Measurements from ENCODE around the gene KRTAP5-7. TPM values are rescaled to one million over a fixed set of nuclear protein-coding genes. Genes with fewer than 3 reads are reported as not detected.

KRTAP5-7 gene
- total RNA-seq, 4 donors from 2014 or later = 0.38 TPM; not detected in 3

- no peaks in the 10 kb centered on the region for H3K9me3 ChIP-seq
- no peak for TF ChIP-seq POLR2A (IDR thresholded peaks at IDR 0.05)
- no peak for TF ChIP-seq CTCF (IDR thresholded peaks at IDR 0.05)
- no peak for DNase-seq
- peaks cover 0 to 6% (median 0%) of the 10 kb centered on the region in 4 donors for H3K27me3 ChIP-seq
- intact Hi-C loops (cut with DNase I) = no loop called here
- no peaks in the 10 kb centered on the region for H3K36me3 ChIP-seq
- H3K4me3 ChIP-seq = no peak overlapping the region
- no peak overlapping the region for H3K27ac ChIP-seq
- 82 to 86% methylated on average over 1 to 5 of the region's 11 CpGs for WGBS, 2 donors
- H3K4me1 ChIP-seq = no peaks in the 10 kb centered on the region
Observed at GRCh38 chr11:71555508-71555907, 28.4 kb downstream of the KRTAP5-7 start.

GRCh38 chr11:71556018-71556417 lies 29.0 kb downstream of the KRTAP5-7 start:
- 85 to 91% methylated on average over 4 of the region's 4 CpGs for WGBS, 2 donors
- intact Hi-C loops (cut with DNase I) = no loop called here
- peaks cover 0 to 6% (median 0%) of the 10 kb centered on the region in 4 donors for H3K27me3 ChIP-seq
- no peaks in the 10 kb centered on the region for H3K36me3 ChIP-seq
- no peaks in the 10 kb centered on the region for H3K9me3 ChIP-seq
- no peak for DNase-seq
- H3K4me3 ChIP-seq = no peak overlapping the region
- no peak for TF ChIP-seq CTCF (IDR thresholded peaks at IDR 0.05)
- TF ChIP-seq POLR2A (IDR thresholded peaks at IDR 0.05) = no peak
- H3K27ac ChIP-seq = no peak overlapping the region
- H3K4me1 ChIP-seq = no peaks in the 10 kb centered on the region

GRCh38 chr11:71557257-71557656 lies 30.2 kb downstream of the KRTAP5-7 start:
- Histone ChIP-seq H3K4me1 (no peaks in the 10 kb centered on the region), H3K9me3 (no peaks in the 10 kb centered on the region)
- TF ChIP-seq CTCF (IDR thresholded peaks at IDR 0.05) (no peak), POLR2A (IDR thresholded peaks at IDR 0.05) (no peak)

DNA sequence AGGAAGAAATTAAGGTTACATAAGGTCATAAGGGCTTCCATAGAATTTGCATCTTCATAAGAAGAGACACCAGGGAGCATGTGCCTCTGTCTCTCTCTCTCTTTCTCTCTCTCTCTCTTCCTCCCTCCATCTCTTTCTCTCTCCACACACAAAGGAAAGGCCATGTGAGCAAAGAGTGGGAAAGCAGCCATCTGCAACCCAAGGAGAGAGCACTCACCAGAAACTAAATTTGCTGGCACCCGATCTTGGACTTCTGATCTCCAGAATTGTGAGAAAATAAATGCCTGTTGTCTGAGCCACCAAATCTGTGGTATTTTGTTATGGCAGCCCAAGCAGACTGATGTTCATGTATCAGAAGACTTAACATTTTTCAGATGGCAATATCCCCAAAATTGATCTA lies 31.9 kb downstream of the KRTAP5-7 start:
- WGBS, 2 donors = 81 to 100% methylated on average over 1 of the region's 1 CpG
- intact Hi-C loops (cut with DNase I) = no loop called here
- no peaks in the 10 kb centered on the region for H3K9me3 ChIP-seq

More at GRCh38 chr11:71557257-71557656, 30.2 kb downstream of the KRTAP5-7 start:
- no peak for DNase-seq
- H3K4me3 ChIP-seq = no peak overlapping the region
- peaks cover 0 to 6% (median 0%) of the 10 kb centered on the region in 4 donors for H3K27me3 ChIP-seq
- H3K36me3 ChIP-seq = no peaks in the 10 kb centered on the region
- no peak overlapping the region for H3K27ac ChIP-seq
- intact Hi-C loops (cut with DNase I) = no loop called here

GRCh38 chr11:71562120-71562519 lies 35.1 kb downstream of the KRTAP5-7 start:
- intact Hi-C loops (cut with DNase I) = no loop called here
- Histone ChIP-seq H3K4me1 (no peaks in the 10 kb centered on the region), H3K4me3 (no peak overlapping the region), H3K27ac (no peak overlapping the region), H3K36me3 (no peaks in the 10 kb centered on the region), H3K9me3 (no peaks in the 10 kb centered on the region), H3K27me3 (peaks cover 0 to 40% (median 0%) of the 10 kb centered on the region in 4 donors)
- no peak for DNase-seq
- TF ChIP-seq POLR2A (IDR thresholded peaks at IDR 0.05) (no peak), CTCF (IDR thresholded peaks at IDR 0.05) (no peak)

More for the DNA sequence above, 31.9 kb downstream of the KRTAP5-7 start:
- DNase-seq = no peak
- no peaks in the 10 kb centered on the region for H3K36me3 ChIP-seq
- H3K4me1 ChIP-seq = no peaks in the 10 kb centered on the region
- H3K27ac ChIP-seq = no peak overlapping the region
- peaks cover 0 to 18% (median 0%) of the 10 kb centered on the region in 4 donors for H3K27me3 ChIP-seq
- TF ChIP-seq CTCF (IDR thresholded peaks at IDR 0.05) = no peak
- TF ChIP-seq POLR2A (IDR thresholded peaks at IDR 0.05) = no peak
- H3K4me3 ChIP-seq = no peak overlapping the region

Measured in esophagus squamous epithelium (tissue), 5 donors.